GM06990 (cell line): Measurements from ENCODE around the gene KANSL2.
"Not testable (repeated sequence)": the region's sequence is repeated elsewhere in the genome, so short reads cannot be mapped to it uniquely, and the experiment has no call there.

Experiments used
- DNase-seq: peaks from one replicate; pipeline ENCODE4 v3.0.0-alpha.2; 2011; ENCODE audit not compliant: insufficient read length; ENCODE audit errors: extremely low read depth
- H3K27me3 ChIP-seq: replicated peaks from 2 replicates; pipeline ENCODE4 v1.6.0; 2011; ENCODE audit warnings: low read length; ENCODE audit not compliant: control insufficient read depth, insufficient read depth
- H3K36me3 ChIP-seq: 2 replicates; pipeline ENCODE4 v1.5.1; 2011; ENCODE audit warnings: low read length; ENCODE audit not compliant: control insufficient read depth, insufficient read depth
- H3K4me3 ChIP-seq: replicated peaks from 2 replicates; pipeline ENCODE4 v1.5.1; 2011; ENCODE audit warnings: low read depth, mild to moderate bottlenecking, control low read depth, low read length
- CTCF ChIP-seq: IDR thresholded peaks from 2 replicates; pipeline ENCODE4 v1.5.1; 2011; ENCODE audit warnings: low read length, control low read depth, mild to moderate bottlenecking, inconsistent platforms; ENCODE audit not compliant: insufficient read depth, poor library complexity, severe bottlenecking

Gene KANSL2

GRCh38 chr12:48716168-48716492 lies 34.1 kb upstream of the KANSL2 start:
- Histone ChIP-seq H3K27me3 (no peaks in the 10 kb centered on the region), H3K36me3 (no peaks in the 10 kb centered on the region; the same call in 1 of the 2 replicates), H3K4me3 (peak overlapping the region; percentile 83)
- no peak for DNase-seq
- TF ChIP-seq CTCF = no peak

GRCh38 chr12:48712209-48712608 lies 30.2 kb upstream of the KANSL2 start:
- TF ChIP-seq CTCF = no peak
- Histone ChIP-seq H3K27me3 (no peaks in the 10 kb centered on the region), H3K36me3 (no peaks in the 10 kb centered on the region; the same call in none of the 2 replicates), H3K4me3 (no peak overlapping the region)
- no peak for DNase-seq

GRCh38 chr12:48698822-48699221 lies 16.8 kb upstream of the KANSL2 start:
- H3K4me3 ChIP-seq, H3K36me3 ChIP-seq, H3K27me3 ChIP-seq, DNase-seq: not testable (repeated sequence)

GRCh38 chr12:48696626-48697025 lies 14.6 kb upstream of the KANSL2 start:
- Histone ChIP-seq H3K36me3 (peaks cover 3% of the 10 kb centered on the region), H3K27me3 (no peaks in the 10 kb centered on the region), H3K4me3 (no peak overlapping the region)
- no peak for DNase-seq
- no peak for TF ChIP-seq CTCF

GRCh38 chr12:48695859-48696258 lies 13.8 kb upstream of the KANSL2 start:
- DNase-seq = no peak
- Histone ChIP-seq H3K27me3 (no peaks in the 10 kb centered on the region), H3K4me3 (no peak overlapping the region), H3K36me3 (peaks cover 5% of the 10 kb centered on the region)
- no peak for TF ChIP-seq CTCF

- TF ChIP-seq CTCF = no peak
- Histone ChIP-seq H3K27me3 (no peaks in the 10 kb centered on the region), H3K4me3 (no peak overlapping the region), H3K36me3 (peaks cover 6% of the 10 kb centered on the region)
- DNase-seq = no peak
Measured at GRCh38 chr12:48694038-48694437, 12.0 kb upstream of the KANSL2 start.

GRCh38 chr12:48693572-48693971 lies 11.5 kb upstream of the KANSL2 start:
- peaks cover 6% of the 10 kb centered on the region for H3K36me3 ChIP-seq
- no peak for DNase-seq
- no peak overlapping the region for H3K4me3 ChIP-seq
- H3K27me3 ChIP-seq = no peaks in the 10 kb centered on the region
- TF ChIP-seq CTCF = no peak
